ENCODE data around the gene TBKBP1. TPM values are rescaled to one million over a fixed set of nuclear protein-coding genes. Genes with fewer than 3 reads are reported as not detected.

The TBKBP1 gene
- total RNA-seq, 2 donors from 2014 or later = 1.3 to 2.9 TPM

DNA sequence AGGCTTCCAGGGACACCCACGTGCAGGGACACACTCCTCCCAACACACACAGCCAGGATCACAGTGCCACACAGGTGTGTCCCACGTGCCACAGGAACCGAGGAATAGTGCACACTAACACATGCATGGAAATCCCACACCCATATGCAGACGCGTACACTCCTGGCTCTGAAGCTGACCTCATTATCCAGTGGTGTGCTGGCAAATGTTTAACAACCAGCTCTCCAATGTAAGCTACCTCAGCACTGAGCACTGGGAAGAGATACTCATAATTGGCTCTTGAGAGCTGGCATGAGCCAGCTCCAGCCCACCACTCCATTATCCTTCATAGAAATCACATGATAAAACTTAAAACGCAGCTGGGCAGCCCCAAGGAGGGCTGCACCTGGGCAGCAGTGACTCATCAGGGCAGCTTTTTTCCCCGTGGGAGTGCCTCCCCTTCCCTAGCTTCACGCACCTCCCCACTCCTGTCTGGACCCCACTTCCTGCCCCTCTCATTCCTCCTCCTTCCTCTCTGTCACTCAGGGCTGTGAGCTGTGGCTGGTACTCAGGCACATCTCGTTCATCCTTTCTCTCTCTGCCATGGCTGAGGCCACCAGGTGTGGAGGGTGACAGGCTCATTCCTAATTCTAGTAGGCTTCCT is 24.1 kb downstream of the TBKBP1 start:
- DNase-seq = no peak
- Histone ChIP-seq H3K9me3 (no peaks in the 10 kb centered on the region), H3K27ac (no peak overlapping the region), H3K9ac (ENCODE audit: low read depth in 2 of 2, low read length in 2 of 2) (no peak overlapping the region), H3K36me3 (no peaks in the 10 kb centered on the region), H3K4me3 (no peak overlapping the region), H3K27me3 (peaks cover 16% of the 10 kb centered on the region), H3K4me1 (peaks cover 4% of the 10 kb centered on the region)
- intact Hi-C loops (cut with DNase I) = no loop called here
- TF ChIP-seq, protein P1, sequence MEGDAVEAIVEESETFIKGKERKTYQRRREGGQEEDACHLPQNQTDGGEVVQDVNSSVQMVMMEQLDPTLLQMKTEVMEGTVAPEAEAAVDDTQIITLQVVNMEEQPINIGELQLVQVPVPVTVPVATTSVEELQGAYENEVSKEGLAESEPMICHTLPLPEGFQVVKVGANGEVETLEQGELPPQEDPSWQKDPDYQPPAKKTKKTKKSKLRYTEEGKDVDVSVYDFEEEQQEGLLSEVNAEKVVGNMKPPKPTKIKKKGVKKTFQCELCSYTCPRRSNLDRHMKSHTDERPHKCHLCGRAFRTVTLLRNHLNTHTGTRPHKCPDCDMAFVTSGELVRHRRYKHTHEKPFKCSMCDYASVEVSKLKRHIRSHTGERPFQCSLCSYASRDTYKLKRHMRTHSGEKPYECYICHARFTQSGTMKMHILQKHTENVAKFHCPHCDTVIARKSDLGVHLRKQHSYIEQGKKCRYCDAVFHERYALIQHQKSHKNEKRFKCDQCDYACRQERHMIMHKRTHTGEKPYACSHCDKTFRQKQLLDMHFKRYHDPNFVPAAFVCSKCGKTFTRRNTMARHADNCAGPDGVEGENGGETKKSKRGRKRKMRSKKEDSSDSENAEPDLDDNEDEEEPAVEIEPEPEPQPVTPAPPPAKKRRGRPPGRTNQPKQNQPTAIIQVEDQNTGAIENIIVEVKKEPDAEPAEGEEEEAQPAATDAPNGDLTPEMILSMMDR (IDR thresholded peaks at IDR 0.05) = no peak

DNA sequence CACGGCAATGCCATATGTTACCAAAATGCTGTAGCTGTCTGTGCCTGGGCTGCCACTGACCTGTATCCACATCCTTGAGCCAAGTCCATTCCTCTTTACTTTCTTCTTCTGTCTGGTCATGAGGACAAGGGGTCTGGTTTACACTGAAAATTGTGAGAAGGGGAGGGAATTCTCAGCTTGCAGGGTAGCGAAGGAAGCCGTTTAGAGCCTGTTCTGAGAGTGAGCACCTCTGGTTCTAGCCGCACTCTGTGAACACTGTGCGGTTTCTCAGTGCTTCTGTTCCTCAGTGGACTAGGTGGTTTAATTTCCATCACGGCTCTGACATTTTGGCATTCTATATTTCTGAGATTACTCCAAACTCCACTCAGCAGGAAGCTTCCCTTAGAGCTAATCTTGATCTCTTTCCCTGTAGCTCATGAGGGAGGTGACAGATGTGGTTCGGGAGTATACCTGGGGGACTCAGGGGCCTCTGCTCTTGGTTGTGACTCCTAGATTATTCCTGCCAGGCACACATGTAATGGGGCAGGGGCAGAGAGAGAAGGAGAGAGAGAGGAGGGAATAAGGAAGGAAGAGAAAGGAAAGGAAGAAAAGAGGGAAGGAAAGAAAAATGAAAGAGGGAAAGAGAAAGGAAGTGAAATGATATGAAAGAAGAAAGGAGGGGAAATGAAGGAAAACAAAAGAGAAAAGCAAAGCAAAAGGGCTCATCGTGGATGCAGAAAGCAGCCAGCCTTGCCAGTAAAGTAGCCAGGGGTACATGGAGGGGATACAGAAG is 24.9 kb downstream of the TBKBP1 start:
- Histone ChIP-seq H3K9ac (ENCODE audit: low read depth in 2 of 2, low read length in 2 of 2) (no peak overlapping the region), H3K9me3 (no peaks in the 10 kb centered on the region), H3K4me1 (peaks cover 4% of the 10 kb centered on the region), H3K27ac (no peak overlapping the region), H3K36me3 (no peaks in the 10 kb centered on the region), H3K4me3 (no peak overlapping the region), H3K27me3 (peaks cover 16% of the 10 kb centered on the region)
- intact Hi-C loops (cut with DNase I) = no loop called here
- no peak for DNase-seq
- TF ChIP-seq, protein P1 (IDR thresholded peaks at IDR 0.05) = no peak

GRCh38 chr17:47719411-47720152 is 25.6 kb downstream of the TBKBP1 start:
- Histone ChIP-seq H3K4me3 (no peak overlapping the region), H3K27me3 (peaks cover 16% of the 10 kb centered on the region), H3K4me1 (peaks cover 4% of the 10 kb centered on the region), H3K27ac (no peak overlapping the region), H3K9me3 (no peaks in the 10 kb centered on the region), H3K9ac (ENCODE audit: low read depth in 2 of 2, low read length in 2 of 2) (no peak overlapping the region), H3K36me3 (no peaks in the 10 kb centered on the region)
- DNase-seq = no peak
- TF ChIP-seq, protein P1 (IDR thresholded peaks at IDR 0.05) = no peak
- intact Hi-C loops (cut with DNase I) = no loop called here

DNA sequence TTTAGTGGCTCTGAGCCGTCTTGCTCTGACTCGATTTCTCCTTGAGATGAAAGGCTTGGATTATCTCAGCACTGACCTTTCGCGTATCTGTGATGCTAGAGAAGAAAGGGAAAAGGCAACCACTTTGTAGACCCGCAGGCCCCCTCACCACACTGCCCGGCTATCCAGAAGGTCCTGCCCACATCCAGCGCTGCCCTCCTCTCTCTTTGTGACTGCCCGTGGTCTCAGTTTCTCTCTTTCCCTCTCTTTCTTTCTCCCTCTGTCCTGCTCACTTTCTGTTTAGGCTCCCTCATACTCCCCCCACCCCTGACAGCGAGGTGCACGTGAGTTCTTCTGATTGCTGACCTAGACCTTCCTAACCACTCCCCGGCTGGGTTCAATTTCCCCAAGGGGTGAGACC is 26.2 kb downstream of the TBKBP1 start:
- Histone ChIP-seq H3K9ac (ENCODE audit: low read depth in 2 of 2, low read length in 2 of 2) (no peak overlapping the region), H3K27me3 (peaks cover 16% of the 10 kb centered on the region), H3K27ac (no peak overlapping the region), H3K4me3 (no peak overlapping the region), H3K36me3 (no peaks in the 10 kb centered on the region), H3K4me1 (peaks cover 4% of the 10 kb centered on the region), H3K9me3 (no peaks in the 10 kb centered on the region)
- TF ChIP-seq, protein P1 (IDR thresholded peaks at IDR 0.05) = no peak
- no peak for DNase-seq
- intact Hi-C loops (cut with DNase I) = no loop called here

GRCh38 chr17:47720754-47721533 is 27.0 kb downstream of the TBKBP1 start:
- TF ChIP-seq, protein P1 (IDR thresholded peaks at IDR 0.05) = no peak
- Histone ChIP-seq H3K36me3 (no peaks in the 10 kb centered on the region), H3K4me1 (peaks cover 4% of the 10 kb centered on the region), H3K4me3 (no peak overlapping the region), H3K27me3 (peaks cover 16% of the 10 kb centered on the region), H3K9ac (ENCODE audit: low read depth in 2 of 2, low read length in 2 of 2) (no peak overlapping the region), H3K9me3 (no peaks in the 10 kb centered on the region), H3K27ac (no peak overlapping the region)
- intact Hi-C loops (cut with DNase I) = no loop called here
- no peak for DNase-seq
